ENCODE measurements around the gene TXNDC11.

Gene TXNDC11

GRCh38 chr16:11748404-11749254, 6.0 kb upstream of the TXNDC11 start:
- DNase-seq, result no peak

DNA sequence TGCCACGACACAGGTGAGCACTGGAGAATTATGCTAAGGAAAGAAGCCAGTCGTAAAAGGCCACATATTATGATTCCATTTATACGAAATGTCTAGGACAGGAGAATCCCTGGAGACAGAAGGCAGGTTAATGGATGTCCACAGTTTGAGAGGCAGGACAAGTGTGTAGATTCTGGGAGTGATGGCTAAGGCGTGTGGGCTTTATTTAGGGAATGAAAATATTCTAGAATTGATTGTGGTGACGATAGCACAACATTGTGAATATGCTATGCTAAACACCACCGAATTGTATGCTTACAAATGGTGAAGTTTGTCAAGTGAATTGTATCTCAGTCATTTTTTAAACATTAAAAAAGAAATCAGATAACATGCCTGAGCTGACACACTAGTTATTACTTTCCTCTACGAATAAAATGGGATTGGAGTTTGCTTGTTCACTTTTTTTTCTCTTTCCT, 5.3 kb upstream of the TXNDC11 start:
- no peak for DNase-seq

GRCh38 chr16:11744075-11744470, 1.4 kb upstream of the TXNDC11 start:
- DNase-seq, result no peak

DNA sequence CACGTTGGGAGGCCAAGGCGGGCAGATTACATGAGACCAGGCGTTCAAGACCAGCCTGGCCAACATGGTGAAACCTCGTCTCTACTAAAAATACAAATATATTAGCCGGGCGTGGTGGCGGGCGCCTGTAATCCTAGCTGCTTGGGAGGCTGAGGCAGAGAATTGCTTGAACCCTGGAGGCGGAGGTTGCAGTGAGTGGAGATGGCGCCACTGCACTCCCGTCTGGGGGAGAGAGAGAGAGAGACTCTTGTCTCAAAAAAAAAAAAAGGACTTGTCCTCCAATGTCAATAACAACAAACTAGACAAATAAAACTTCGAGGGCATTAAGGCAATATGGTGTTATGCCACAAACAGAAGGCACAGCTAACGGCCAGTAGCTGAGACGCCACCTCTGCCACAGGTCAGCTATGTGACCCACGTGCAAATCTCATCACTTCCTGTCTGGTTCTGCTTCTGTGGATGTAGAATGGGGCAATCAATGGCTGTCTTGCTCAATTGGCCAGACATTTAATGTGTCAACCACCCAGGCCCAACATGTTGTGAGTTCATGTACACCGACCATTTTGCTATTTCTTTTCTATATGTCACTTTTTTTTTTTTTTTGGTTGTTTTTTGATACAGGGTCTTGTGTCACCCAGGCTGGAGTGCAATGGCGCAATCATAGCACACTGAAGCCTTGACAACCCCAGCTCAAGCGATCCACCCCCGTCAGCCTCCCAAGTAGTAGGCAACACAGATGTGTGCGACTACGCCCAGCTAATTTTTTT, 834 bp upstream of the TXNDC11 start:
- DNase-seq, result peak; percentile 67

DNA sequence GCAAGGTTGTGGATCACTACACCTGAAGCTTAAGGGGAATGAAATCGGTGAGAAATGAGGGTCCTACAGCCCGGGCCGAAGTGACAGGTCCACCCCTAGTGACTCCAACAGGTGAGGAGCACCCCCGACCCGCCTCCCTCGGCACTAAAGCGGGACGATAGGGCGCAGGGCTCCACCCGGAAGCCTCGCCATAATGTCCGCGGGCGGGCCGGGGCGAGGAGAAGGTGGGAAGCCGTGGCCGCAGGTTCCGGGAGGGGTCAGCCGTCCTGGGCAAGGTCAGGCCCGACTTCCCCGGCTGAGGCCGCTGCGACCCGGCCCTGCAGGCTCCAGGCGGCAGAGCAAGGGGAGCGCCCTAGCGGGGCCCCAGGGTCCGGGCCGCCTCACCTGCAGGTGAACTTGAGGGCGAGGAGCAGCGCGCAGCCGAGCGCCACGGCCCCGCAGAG, 543 bp downstream of the TXNDC11 start:
- DNase-seq, result peak; percentile 62

DNA sequence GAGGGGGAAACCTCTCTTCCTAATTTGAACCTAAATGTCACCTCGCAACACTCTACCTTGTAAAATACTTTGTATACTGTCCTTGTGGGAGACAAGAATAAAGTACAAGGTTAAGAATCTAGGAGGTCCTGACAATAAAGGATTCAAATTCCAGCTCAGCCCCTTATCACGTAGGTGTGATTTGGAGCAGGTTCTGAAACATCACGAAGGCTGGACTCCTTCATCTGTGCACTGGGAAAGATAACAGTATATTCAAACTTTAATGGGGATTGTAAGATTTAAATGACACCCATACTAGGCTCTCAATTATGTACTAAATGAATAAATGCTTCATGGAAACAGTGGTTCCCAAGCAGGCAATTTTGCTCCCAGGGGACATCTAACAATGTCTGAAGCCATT, 2.1 kb downstream of the TXNDC11 start:
- no peak for DNase-seq

DNA sequence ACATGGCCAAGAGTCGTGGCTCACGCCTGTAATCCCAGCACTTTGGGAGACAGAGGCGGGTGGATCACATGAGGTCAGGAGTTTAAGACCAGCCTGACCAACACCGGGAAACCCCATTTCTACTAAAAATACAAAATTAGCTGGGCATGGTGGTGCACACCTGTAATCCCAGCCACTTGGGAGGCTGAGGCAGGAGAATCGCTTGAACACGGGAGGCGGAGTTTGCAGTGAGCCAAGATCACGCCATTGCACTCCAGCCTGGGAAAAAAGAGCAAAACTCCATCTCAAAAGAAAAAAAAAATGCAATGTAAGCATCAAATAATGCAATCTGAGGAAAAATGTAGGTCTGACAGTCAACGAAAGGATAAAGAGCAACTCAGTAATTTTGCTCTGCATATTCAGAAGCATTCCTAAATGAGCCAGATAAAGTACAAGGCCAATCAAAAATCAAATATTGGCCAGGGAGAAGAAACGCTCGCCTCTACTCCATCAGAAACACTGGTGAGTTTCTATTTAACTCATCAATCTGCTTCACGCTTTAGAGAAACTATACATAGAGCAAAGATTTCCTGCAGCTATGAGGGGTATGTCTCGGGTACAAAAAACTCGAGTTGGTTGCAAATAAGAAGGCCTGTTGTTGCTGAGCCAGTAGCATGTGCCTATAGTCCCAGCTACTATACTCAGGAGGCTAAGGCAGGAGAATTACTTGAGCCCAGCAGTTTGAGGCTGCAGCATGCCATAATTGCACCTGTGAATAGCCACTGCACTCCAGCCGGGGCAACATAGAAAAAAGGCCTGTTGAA, 3.7 kb downstream of the TXNDC11 start:
- DNase-seq, result no peak

GRCh38 chr16:11737713-11738112, 4.9 kb downstream of the TXNDC11 start:
- DNase-seq, result no peak

DNA sequence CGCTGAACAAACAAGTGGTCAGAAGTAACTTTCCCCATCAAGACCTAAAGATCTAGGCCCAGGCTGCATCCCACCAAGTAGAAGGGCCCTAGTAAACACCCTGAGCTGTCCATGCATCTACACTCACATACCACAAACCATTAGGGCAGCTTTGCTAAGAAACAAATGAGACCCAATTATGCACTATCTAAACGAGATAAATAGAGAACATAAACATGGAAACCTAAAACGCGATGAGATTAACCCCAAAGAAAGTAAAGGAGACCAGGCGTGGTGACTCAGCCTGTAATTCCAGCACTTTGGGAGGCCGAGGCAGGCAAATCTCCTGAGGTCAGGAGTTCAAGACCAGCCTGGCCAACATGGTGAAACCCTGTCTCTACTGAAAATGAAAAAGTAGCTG, 5.8 kb downstream of the TXNDC11 start:
- no peak for DNase-seq

GRCh38 chr16:11735787-11736186, 6.9 kb downstream of the TXNDC11 start:
- DNase-seq, result no peak

DNA sequence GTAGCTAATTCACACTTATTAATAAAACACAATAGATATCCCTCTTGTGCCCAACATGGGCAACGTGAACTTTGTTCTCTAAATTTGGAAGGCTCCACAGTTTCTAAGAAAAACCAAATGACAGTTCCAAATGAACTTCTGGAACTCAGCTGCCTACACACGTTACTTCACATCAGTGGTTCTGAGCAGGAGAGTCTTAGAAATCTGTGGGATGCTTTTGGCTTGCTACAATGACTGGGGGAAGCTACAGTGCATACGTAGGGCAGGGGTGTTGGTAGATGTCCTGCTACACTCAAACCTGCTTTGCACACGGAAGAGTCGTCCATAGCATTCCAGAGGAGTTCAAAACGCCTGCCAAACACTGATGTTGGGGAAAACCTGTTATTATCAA, 8.0 kb downstream of the TXNDC11 start:
- no peak for DNase-seq

DNA sequence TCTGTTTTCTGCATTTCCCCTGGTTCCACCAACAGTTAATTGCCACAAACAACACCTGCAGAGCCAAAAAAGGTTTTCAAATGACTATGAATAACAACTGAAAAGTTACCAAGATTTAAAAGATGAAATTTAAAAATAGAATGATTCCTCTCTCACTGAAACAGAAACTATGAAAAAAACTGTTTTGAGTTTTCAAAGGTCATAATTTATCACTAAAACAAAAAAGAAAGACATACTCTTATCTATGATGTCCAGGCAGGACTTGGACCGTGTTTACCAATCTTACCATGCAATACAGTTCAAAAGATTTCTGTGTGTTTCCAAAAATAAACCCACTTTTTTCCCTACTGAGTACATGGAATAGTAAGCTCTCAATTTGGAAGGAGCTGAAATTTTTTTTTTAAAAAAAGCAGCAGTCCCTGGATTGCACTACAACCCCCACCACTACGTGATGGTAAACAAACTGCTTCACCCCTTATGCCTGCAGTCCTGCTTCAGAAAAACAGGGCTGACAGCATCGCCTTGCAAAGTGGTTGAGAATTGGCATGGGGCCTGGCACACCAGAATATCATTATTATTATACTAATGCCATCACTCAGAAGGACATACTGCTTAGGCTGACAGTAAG, 8.5 kb downstream of the TXNDC11 start:
- no peak for DNase-seq

DNA sequence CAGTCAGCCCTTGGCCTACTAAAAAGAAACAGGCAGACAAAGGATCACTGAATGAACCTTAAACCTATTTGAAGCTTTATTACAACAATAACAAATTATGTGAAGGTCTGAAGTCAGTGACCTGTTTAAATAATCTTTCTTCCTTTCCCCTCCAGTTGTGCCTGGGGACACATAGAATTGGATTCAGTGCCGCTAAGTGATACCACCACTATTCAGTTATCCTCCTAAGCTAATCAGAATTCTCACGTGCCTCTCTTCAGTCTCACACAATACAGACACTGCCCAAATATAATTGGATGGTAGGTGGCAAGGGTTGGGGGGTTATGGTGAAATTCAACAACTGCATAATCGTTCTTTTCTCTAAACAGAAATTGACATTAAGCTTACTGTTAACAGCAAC, 11.4 kb downstream of the TXNDC11 start:
- DNase-seq, result no peak

DNA sequence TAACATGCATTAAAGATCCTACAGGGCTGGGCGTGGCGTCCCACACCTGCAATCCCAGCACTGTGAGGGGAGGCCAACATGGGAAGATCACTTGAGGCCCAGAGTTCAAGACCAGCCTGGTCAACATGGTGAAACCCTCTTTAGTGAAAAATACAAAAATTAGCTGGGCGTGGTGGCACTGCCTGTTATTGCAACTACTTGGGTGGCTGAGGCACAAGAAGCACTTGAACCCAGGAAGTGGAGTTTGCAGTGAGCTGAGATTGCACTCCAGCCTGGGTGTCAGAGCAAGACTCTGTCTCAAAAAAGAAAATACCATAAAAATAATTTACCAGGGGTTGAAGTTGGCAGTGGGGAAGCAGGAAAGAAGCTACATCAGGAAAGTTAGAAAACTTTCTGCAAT, 12.9 kb downstream of the TXNDC11 start:
- no peak for DNase-seq

GRCh38 chr16:11727796-11728543, 14.7 kb downstream of the TXNDC11 start:
- DNase-seq, result no peak

- DNase-seq, result no peak
These were observed 16.6 kb downstream of the TXNDC11 start for GRCh38 chr16:11726008-11726407.

DNA sequence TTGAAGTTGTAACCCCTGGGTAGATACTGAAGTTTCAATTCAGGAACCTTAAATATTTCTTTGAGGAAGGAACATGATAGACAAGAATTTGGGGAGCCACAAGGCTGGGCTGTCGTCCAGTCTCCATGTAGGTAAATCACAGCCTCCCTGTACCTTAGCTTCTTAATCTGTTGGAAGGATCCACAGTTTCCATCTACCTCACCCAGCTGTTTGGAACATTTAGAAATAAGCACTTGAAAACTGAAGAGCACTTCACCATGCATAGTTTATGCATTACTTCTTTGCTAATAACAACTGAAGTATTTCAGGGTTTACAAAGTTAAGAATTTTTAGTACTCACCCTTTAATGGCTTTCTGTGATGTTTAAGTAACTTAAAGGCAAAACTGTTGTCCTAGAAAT, 17.2 kb downstream of the TXNDC11 start:
- no peak for DNase-seq

- no peak for DNase-seq
These were observed 20.2 kb downstream of the TXNDC11 start for GRCh38 chr16:11722468-11722808.

GRCh38 chr16:11721781-11722467, 20.7 kb downstream of the TXNDC11 start:
- DNase-seq, result no peak

DNA sequence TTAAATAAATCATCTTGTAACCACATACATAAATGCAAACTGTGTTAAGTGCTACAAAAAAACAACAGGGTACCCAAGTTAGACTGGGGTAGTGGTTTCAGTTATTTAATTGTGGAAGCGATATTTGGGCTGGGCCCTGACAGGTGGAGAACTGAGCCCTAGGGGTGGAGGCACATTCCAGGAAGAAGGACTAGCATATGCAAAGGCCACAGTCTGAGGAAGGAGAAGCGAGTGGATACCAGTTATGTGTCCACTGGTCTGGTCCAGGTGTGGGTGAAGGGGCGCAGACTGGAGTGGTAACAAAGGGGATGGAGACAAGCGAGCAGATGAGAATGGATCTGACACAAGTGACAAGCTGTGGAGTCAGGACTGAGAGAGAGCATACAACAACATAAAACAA, 22.9 kb downstream of the TXNDC11 start:
- DNase-seq, result no peak

- DNase-seq, result no peak
These were observed 23.5 kb downstream of the TXNDC11 start for GRCh38 chr16:11719171-11719570.

GRCh38 chr16:11717811-11718210, 24.8 kb downstream of the TXNDC11 start:
- DNase-seq, result no peak

All from femur (tissue), 1 donor.